ENCODE data around the gene RHBDL1. TPM values are rescaled to one million over a fixed set of nuclear protein-coding genes. Genes with fewer than 3 reads are reported as not detected.

RHBDL1 gene
- under 1 TPM; 0.52 to 0.71 (median 0.53) TPM for total RNA-seq

DNA sequence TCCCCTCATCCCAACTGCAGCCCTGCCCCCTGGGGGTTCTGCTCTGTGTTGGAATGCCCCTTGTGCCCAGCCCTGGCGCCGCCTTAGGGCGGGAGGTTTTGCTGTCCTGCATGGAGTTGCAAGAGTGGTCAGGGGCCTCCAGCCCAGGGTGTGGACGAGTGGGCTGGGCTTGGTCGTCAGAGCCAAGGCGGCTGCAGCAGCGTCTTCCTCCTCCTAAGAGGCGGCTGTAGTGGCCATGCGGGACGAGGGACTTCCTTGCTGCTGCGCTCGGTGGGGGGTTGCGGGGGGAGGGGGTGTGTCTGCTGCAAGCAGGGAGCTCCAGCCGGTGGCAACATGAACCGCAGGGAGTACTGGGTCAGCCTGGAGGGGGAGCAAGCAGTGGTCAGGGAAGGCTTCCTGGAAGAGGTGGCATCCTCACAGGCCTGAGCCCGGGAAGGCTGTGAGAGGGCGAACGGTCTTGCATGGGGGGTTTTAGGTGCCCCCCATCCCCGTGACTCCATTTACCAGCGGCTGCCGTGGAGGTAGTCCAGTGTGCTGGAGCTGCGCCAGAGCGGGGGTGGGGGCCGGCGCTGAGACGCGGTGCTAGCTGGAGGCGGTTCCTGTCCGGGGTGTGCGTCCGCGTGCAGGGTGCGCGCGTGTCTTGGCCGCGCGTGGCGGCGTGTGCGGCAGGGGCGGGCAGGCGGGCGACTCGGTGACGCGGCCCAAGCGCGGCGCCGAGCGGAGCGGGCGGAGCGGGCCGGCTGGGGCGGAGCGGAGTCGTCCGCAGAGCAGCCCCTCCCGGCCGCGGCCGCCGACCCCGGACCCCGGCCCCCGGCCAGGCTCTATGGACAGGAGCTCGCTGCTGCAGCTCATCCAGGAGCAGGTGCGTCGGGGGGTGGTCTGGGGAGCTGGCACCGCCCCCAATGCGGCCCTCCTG is at the start of gene RHBDL1:
RHBDL1 (plus strand) TSS at position 704 of the 916 bp plus-strand sequence; CDS start at position 824, 120 bp downstream.
- no peak for ATAC-seq
- Mint-ChIP-seq H3K4me3 (peak within 1 kb of the TSS; percentile 16), H3K27me3 (ENCODE audit: low read depth) (peaks cover 11% of the 10 kb centered on the region), H3K9me3 (no peaks in the 10 kb centered on the region), H3K36me3 (ENCODE audit: insufficient read depth) (peaks cover 3% of the 10 kb centered on the region), H3K4me1 (ENCODE audit: low read depth) (peaks cover 8% of the 10 kb centered on the region)
- DNase-seq, result no peak

DNA sequence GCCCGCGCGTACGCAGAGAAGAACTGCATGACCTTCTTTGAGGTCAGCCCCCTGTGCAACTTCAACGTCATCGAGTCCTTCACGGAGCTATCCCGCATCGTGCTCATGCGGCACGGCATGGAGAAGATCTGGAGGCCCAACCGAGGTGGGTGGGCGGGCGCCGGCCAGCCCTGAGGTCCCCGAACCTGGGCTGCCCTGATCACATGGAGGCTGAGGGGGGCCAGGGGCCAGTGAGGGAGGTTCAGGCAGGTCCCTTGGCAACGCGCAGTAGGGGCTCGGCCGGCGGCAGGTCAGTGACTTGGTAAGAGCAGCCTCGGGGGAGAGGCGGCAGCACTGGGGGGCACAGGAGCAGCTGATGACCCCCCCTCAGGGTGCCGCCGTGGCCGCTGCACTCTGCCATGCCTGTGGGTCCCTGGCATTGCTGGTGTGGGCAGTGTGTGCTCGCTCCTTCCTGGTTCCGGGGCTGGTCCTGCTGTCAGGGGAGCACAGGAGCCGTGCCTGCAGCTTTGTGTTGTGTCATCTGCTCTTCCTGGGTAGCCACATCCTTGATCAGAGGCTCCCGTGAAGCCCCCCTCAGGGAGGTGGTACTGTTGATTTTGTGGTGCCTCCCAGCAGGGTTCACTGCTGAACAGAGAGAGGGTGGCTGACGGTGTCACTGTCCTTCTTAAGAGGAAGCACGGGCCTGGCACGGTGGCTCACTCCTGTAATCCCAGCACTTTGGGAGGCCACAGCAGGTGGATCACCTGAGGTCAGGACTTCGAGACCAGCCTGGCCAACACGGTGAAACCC is 49.3 kb upstream of the RHBDL1 start:
- Mint-ChIP-seq H3K36me3 (ENCODE audit: insufficient read depth) (no peaks in the 10 kb centered on the region), H3K4me1 (ENCODE audit: low read depth) (no peaks in the 10 kb centered on the region), H3K9me3 (no peaks in the 10 kb centered on the region), H3K4me3 (no peak overlapping the region), H3K27me3 (ENCODE audit: low read depth) (no peaks in the 10 kb centered on the region)
- ATAC-seq, result no peak
- no peak for DNase-seq

DNA sequence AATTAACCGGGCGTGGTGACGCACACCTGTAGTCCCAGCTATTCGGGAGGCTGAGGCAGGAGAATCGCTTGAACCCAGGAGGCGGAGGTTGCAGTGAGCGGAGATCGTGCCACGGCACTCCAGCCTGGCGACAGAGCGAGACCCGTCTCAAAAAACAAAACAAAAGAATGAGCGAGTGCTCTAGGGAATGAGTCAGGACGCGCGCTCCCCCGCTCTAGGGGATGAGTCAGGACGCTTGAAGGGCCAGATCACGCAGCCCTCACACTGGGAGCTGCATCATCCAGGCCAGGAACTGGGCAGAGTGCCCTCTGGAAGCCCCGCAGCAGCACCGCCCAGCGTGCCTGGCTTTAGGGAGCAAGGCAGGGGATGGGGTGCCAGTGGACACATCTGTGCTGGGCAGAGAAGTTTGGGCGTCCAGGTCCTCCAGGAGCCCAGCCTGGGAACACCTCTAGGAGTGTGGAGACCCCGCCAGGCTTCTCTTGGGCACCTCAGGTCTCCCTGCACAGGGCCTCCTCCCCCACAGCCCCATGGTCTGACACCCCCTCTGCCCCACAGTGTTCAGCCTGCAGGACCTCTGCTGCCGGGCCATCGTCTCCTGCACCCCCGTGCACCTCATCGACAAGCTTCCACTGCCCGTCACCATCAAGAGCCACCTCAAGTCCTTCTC is 48.6 kb upstream of the RHBDL1 start:
- Mint-ChIP-seq H3K9me3 (no peaks in the 10 kb centered on the region), H3K4me3 (no peak overlapping the region), H3K36me3 (ENCODE audit: insufficient read depth) (no peaks in the 10 kb centered on the region), H3K27me3 (ENCODE audit: low read depth) (no peaks in the 10 kb centered on the region), H3K4me1 (ENCODE audit: low read depth) (no peaks in the 10 kb centered on the region)
- ATAC-seq (peak in 1 of 2 donors; percentile 19), DNase-seq (no peak)

DNA sequence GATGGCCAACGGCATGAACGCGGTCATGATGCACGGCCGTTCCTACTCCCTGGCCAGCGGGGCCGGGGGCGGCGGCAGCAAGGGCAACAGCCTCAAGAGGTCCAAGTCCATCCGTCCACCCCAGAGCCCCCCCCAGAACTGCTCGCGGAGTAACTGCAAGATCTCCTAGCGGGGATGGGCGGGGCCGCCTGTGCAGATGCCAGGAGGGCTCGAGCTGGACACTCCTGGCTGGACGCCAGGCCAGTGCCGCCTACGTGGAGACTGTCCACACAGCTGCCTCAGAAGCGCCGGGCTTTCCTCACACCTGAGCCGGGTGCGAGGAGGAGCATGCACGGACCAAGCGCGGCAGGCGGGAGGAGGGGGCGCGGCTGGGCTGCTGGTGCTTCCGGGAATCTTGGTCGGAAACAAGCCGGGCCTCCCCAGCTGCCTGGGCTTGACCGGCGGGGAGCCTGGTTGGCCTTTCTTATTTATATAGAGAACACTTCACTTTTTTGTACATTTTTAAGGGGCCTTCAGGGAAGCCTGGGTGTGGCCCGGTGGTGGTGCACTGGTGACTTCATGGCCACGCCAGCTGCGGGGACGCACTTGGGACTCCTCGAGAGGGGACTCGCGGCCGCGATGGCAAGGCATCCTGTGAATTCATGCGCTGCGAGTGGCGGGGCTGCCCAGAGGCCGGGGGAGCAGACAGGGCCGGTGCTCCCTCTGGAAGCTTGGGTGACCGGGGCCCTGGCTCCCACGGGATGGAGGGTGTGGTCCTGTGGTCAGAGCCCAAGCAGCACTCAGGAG is 47.8 kb upstream of the RHBDL1 start:
- no peaks in the 10 kb centered on the region for H3K9me3 Mint-ChIP-seq
- H3K4me3 Mint-ChIP-seq, result no peak overlapping the region
- DNase-seq, result no peak
- H3K27me3 Mint-ChIP-seq (ENCODE audit: low read depth), result no peaks in the 10 kb centered on the region
- ATAC-seq, result no peak
- no peaks in the 10 kb centered on the region for H3K4me1 Mint-ChIP-seq (ENCODE audit: low read depth)
- H3K36me3 Mint-ChIP-seq (ENCODE audit: insufficient read depth), result no peaks in the 10 kb centered on the region

DNA sequence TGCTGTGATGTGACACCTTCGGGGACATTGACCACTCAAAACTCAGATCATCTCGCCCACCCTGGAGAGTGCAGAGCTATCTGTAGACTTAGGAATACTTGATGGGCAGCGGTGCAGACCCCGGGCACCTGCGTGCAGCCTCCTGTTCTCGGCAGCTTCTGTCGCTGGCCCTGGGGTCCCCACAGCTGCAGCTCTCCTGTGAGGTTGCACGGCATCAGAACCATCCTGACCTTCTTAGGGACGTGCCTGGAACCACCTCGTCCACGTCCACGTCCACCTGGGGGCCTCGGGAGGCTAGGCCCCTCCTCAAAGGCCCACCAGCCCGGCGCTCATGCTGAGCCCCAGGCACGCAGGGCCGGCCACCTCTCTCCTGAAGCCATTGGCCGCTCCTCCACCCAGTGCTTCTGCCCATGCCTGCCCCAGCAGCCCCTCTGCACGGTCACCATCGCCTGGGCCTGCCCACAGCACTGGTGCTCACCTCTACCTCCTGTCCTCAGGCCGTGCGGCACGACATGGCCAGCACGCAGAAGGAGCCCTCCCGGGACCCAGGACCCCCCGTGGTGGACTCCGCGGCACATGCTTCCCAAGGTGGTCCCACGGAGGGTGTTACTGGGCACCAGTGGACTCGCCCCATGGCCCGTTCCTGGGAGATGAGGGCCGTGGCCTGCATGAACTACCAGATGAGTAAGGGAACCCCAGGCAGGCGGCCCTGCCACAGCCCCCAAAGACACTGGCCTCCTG is 47.0 kb upstream of the RHBDL1 start:
- Mint-ChIP-seq H3K9me3 (no peaks in the 10 kb centered on the region), H3K4me1 (ENCODE audit: low read depth) (no peaks in the 10 kb centered on the region), H3K27me3 (ENCODE audit: low read depth) (no peaks in the 10 kb centered on the region), H3K36me3 (ENCODE audit: insufficient read depth) (no peaks in the 10 kb centered on the region), H3K4me3 (no peak overlapping the region)
- DNase-seq (no peak), ATAC-seq (no peak)

DNA sequence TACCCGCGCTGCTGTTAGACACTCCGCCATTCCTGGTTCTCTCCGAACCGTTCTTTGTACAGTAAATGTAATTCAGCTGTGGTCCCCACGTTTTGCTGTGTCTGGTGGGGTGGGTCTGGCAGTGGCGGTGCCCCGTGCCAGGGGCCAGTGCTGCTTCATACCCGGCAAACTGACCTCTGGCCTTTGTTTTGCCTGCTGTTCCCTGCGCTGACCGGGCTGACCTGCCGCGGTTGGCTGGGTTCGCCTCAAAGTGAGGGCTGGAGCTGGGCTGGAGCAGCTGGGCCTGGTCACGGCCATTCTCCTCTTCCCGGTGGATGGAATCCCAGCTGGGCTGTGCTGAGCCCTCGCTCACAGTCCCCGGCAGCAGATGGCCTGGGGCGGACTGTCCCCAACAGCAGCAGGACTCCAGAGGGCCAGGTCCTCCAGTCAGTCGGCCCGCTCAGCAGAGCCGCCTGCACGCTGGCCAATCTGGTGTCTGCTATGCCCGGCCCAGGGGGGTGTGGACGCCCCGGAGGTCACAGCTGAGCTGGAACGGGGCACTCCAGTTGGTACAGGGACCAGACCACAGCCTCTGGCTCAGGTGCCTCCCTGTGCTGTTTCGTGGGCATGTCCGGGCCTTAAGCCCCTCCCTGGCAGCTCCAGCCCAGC is 46.2 kb upstream of the RHBDL1 start:
- H3K36me3 Mint-ChIP-seq (ENCODE audit: insufficient read depth), result no peaks in the 10 kb centered on the region
- ATAC-seq, result no peak

DNA sequence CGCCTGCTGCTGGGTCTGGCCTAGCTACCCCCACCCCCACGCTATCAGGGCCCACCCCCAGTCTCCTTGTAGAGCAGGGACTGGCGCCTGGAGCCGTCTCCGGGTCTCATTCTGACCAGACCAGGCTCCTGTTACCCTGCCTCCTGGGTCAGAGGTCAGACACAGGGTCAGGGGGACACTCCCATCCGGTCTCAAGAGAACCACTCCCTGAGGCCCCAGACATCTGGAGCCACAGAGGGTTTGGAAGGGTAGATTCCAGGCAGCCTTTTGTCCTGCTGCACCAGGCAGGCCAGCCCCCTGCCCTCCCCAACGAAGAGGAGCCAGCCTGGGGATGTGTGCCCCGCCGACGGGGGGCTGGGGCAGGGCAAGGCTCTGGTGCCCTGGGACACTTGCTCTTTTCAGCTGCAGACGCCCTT is 45.6 kb upstream of the RHBDL1 start:
- H3K9me3 Mint-ChIP-seq, result no peaks in the 10 kb centered on the region
- DNase-seq (no peak), ATAC-seq (no peak)
- H3K36me3 Mint-ChIP-seq (ENCODE audit: insufficient read depth), result no peaks in the 10 kb centered on the region
- H3K4me3 Mint-ChIP-seq, result no peak overlapping the region
- peaks cover 1% of the 10 kb centered on the region for H3K4me1 Mint-ChIP-seq (ENCODE audit: low read depth)
- H3K27me3 Mint-ChIP-seq (ENCODE audit: low read depth), result no peaks in the 10 kb centered on the region

More for the DNA sequence above, 46.2 kb upstream of the RHBDL1 start:
- no peak for DNase-seq
- no peaks in the 10 kb centered on the region for H3K4me1 Mint-ChIP-seq (ENCODE audit: low read depth)
- H3K9me3 Mint-ChIP-seq, result no peaks in the 10 kb centered on the region
- no peak overlapping the region for H3K4me3 Mint-ChIP-seq
- H3K27me3 Mint-ChIP-seq (ENCODE audit: low read depth), result no peaks in the 10 kb centered on the region

DNA sequence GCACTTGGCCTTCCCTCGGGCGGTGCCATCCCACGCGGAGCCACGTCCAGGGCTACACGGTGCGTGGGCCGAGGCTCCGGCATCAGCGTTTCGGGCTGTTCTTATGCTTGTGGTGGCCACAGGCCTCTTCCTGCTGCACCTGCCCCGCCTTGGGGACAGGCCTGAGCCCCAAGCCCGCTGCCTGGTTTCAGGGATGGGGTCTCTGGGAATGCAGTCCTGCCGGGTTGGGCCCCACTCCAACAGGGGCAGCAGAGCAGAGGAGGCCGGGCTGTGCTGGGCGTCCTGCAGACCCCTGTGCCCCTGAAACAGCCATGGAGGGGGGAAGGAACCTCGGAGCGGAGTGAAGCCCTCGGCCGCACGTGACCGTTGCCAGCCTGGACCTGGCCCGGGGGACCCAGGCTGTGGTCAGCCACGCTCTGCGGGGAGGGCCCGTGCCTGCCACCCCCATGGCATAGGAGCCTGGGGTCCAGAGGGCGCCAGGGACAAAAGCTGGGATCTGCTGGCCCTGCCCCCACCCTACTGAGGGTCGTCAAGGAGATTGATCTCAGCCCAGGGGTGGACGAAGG is 45.1 kb upstream of the RHBDL1 start:
- no peak overlapping the region for H3K4me3 Mint-ChIP-seq
- peaks cover 2% of the 10 kb centered on the region for H3K4me1 Mint-ChIP-seq (ENCODE audit: low read depth)
- H3K27me3 Mint-ChIP-seq (ENCODE audit: low read depth), result no peaks in the 10 kb centered on the region
- H3K36me3 Mint-ChIP-seq (ENCODE audit: insufficient read depth), result no peaks in the 10 kb centered on the region
- no peak for ATAC-seq
- no peaks in the 10 kb centered on the region for H3K9me3 Mint-ChIP-seq
- no peak for DNase-seq

DNA sequence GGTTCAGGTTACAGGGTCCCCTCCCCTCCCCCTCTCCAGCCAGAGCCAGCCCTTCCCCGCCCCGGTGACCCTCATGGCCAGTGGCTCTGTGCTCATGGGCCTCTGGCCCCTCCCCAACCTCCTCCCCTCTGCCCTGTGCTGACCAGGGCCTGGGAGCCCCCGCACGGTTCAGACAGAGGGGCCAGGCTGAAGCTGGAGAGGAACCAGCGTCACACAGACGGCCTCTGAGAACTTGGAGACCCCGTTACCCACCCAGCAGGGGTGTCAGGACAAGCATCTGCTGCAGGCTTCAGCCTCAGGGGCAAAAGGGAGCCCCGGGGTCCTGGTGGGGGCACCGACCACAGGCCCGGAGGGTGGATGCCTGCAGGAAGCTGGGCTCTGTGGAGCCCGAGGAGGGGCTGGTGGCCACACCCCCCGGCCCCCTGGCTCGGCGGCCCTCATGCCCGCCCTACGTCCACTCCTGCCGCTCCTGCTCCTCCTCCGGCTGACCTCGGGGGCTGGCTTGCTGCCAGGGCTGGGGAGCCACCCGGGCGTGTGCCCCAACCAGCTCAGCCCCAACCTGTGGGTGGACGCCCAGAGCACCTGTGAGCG is 44.6 kb upstream of the RHBDL1 start, which contains the start of gene WFIKKN1:
WFIKKN1 (plus strand) TSS at position 171 of the 591 bp plus-strand sequence; CDS start at position 440, 269 bp downstream.
- no peak for DNase-seq
- Mint-ChIP-seq H3K9me3 (no peaks in the 10 kb centered on the region), H3K36me3 (ENCODE audit: insufficient read depth) (no peaks in the 10 kb centered on the region), H3K27me3 (ENCODE audit: low read depth) (no peaks in the 10 kb centered on the region), H3K4me3 (no peak within 1 kb of the TSS), H3K4me1 (ENCODE audit: low read depth) (peaks cover 2% of the 10 kb centered on the region)
- no peak for ATAC-seq

DNA sequence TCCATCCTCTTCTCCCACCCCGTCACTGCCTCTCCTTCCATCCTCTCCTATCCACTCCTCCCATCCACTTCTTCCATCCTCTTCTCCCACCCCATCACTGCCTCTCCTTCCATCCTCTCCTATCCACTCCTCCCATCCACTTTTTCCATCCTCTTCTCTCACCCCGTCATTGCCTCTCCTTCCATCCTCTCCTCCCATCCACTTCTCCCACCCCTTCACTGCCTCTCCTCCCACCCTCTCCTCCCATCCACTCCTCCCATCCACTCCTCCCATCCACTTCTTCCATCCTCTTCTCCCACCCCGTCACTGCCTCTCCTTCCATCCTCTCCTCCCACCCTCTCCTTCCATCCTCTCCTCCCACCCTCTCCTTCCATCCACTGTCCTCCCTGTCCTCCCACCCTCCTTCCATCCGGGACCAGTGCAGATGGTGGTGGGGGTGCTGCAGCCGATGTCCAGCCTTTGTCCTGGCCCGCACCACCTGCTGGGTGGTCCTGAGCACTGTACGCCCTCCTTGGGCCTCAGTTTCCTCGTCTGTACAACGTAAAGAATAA is 43.6 kb upstream of the RHBDL1 start:
- H3K9me3 Mint-ChIP-seq, result no peaks in the 10 kb centered on the region
- ATAC-seq (no peak), DNase-seq (no peak)
- peaks cover 3% of the 10 kb centered on the region for H3K27me3 Mint-ChIP-seq (ENCODE audit: low read depth)
- H3K4me3 Mint-ChIP-seq, result no peak overlapping the region
- peaks cover 2% of the 10 kb centered on the region for H3K4me1 Mint-ChIP-seq (ENCODE audit: low read depth)
- no peaks in the 10 kb centered on the region for H3K36me3 Mint-ChIP-seq (ENCODE audit: insufficient read depth)

DNA sequence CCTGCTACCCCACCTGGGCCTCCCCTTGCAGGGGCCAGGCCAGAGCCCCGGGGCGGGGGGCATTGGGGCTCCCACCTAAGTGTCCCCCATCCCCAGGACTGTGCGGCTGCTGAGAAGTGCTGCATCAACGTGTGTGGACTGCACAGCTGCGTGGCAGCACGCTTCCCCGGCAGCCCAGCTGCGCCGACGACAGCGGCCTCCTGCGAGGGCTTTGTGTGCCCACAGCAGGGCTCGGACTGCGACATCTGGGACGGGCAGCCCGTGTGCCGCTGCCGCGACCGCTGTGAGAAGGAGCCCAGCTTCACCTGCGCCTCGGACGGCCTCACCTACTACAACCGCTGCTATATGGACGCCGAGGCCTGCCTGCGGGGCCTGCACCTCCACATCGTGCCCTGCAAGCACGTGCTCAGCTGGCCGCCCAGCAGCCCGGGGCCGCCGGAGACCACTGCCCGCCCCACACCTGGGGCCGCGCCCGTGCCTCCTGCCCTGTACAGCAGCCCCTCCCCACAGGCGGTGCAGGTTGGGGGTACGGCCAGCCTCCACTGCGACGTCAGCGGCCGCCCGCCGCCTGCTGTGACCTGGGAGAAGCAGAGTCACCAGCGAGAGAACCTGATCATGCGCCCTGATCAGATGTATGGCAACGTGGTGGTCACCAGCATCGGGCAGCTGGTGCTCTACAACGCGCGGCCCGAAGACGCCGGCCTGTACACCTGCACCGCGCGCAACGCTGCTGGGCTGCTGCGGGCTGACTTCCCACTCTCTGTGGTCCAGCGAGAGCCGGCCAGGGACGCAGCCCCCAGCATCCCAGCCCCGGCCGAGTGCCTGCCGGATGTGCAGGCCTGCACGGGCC is 42.8 kb upstream of the RHBDL1 start:
- H3K4me1 Mint-ChIP-seq (ENCODE audit: low read depth), result peaks cover 2% of the 10 kb centered on the region
- ATAC-seq (no peak), DNase-seq (no peak)
- H3K27me3 Mint-ChIP-seq (ENCODE audit: low read depth), result peaks cover 3% of the 10 kb centered on the region
- no peaks in the 10 kb centered on the region for H3K36me3 Mint-ChIP-seq (ENCODE audit: insufficient read depth)
- H3K4me3 Mint-ChIP-seq, result no peak overlapping the region
- no peaks in the 10 kb centered on the region for H3K9me3 Mint-ChIP-seq
